DMS153 treated with DMSO at 0.1 percent for 48 hours (cell line): ENCODE results near the gene DDX19B.
"Not testable (repeated sequence)": the region's sequence is repeated elsewhere in the genome, so short reads cannot be mapped to it uniquely, and the experiment has no call there.

Experiments
- DNase-seq: peaks from one replicate; lab custom pipeline; 2025; ENCODE audit not compliant: unreplicated experiment; lab: John Stamatoyannopoulos, UW

Gene DDX19B

GRCh38 chr16:70287304-70287971 lies 11.5 kb upstream of the DDX19B start:
- DNase-seq: not testable (repeated sequence)

GRCh38 chr16:70289229-70290094 lies 9.5 kb upstream of the DDX19B start, which contains the start of gene AARS1:
AARS1 (minus strand) TSS chr16:70289506; CDS start chr16:70282763, 6,743 bp downstream.
- DNase-seq: peak; percentile 97

GRCh38 chr16:70290949-70291519 lies 8.0 kb upstream of the DDX19B start:
- DNase-seq: no peak

DNA sequence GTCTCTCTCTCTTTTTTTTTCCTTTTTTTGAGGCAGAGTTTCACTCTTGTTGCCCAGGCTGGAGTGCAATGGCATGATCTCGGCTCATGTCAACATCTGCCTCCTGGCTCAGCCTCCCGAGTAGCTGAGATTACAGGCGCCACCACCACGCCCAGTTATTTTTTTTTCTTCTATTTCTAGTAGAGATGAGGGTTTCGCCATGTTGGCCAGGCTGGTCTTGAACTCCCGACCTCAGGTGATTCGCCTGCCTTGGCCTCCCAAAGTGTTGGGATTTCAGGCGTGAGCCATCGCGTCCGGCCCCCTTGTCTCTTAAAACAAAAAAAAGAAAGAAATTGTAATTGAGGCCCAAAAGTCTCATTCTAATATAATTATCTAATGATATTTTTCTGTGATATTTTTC lies 6.8 kb upstream of the DDX19B start:
- not testable (repeated sequence) for DNase-seq

GRCh38 chr16:70294385-70295025 lies 4.5 kb upstream of the DDX19B start:
- no peak for DNase-seq

DNA sequence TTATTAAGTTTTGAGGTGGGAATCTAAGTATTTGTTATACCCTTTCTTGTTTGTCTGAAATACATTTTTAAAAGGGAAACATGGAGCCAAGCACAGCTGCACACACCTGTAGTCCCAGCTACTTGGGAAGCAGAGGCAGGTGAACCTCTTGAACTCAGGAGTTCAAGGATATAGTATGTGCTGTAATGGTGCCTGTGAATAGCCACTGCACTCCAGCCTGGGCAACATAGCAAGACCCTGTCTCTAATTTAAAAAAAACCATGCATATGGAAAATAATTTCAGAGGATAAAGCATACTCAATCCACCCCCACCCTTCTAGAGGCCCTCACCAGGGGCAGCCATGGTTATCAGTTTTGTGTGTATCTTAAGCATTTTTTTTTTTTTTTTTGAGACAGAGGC lies 3.4 kb upstream of the DDX19B start:
- DNase-seq: no peak

DNA sequence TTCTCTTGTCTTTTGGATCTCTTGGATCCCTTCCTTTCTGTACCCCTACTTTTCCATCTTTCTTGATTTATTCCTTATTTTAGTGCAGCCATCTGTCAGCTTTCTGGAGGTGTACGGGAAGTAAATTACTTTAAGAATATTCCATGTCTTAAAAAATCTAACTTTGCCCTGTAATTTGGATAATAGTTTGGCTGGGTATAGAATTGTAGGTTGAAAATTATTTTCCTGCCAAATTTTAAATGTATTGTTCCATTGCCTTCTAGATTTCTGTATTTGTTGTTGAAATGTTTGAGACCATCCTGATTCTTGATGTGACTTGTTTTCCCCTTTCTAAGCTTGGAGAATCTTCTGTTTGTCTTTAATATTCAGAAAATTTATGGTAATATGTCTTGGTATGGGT lies 2.1 kb downstream of the DDX19B start:
- DNase-seq: no peak

GRCh38 chr16:70302745-70303144 lies 3.8 kb downstream of the DDX19B start:
- DNase-seq: no peak

DNA sequence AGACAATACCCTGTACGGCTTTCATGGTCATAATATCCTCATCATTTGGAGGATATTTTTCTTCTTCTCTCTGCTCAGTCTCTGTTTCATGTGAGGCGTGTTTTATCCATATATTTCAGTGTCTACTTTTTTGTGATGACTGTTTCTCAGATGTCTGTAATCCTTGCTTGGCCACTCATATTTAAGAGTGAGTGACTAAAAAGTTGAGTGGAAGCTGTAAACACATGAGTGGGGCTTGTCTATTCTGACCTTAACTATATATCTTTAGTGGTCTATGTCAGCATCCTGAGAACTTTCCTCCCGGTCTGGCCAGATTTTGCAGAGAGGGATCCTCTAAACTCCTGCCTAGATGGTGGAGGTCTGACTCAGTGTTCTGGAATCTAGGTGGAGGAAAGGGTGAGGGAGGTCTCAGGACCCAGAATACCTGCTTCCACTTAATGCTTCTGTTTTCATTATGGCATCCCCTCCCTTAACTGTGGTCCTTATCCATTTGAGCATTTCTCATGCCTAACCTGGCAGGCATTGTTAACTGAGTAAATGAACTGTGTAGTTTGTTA lies 6.0 kb downstream of the DDX19B start:
- DNase-seq: no peak

GRCh38 chr16:70306880-70307279 lies 7.9 kb downstream of the DDX19B start:
- no peak for DNase-seq

- DNase-seq: not testable (repeated sequence)
These were observed 8.7 kb downstream of the DDX19B start for GRCh38 chr16:70307726-70308125.

DNA sequence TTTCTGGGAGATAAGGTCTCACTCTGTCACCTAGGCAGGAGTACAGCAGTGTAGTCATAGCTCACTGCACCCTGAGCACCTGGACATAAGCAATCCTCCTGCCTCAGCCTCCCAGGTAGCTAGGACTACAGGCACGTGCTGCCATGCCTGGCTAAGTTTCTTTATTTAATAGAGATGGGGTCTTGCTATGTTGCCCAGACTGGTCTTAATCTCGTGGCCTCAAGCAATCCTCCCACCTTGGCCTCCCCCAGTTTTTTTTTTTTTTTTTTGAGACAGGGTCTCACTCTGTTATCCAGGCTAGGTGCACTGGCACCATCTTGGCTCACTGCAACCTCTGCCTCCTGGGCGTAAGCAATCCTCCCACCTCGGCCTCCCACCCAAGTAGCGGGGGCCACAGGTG lies 21.1 kb downstream of the DDX19B start:
- DNase-seq: no peak

- no peak for DNase-seq
These were observed 26.2 kb downstream of the DDX19B start for GRCh38 chr16:70324998-70325747.

DNA sequence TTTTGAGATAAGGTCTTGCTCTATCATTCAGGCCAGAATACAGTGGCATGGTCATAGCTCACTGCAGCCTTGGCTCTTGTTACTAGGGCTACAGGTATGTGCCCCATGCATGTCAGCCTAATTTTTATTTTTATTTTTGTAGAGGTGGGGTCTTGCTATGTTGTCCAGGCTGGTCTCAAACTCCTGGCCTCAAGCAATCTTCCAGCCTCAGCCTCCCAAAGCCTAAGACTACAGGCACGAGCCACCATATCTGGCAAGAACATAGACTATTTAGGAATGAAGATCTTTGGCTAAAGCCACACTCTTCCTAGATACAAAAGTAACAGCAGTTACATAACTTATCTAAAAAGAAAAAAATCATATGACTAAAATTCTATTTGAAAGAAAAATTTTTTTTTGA lies 32.1 kb downstream of the DDX19B start:
- DNase-seq: no peak

DNA sequence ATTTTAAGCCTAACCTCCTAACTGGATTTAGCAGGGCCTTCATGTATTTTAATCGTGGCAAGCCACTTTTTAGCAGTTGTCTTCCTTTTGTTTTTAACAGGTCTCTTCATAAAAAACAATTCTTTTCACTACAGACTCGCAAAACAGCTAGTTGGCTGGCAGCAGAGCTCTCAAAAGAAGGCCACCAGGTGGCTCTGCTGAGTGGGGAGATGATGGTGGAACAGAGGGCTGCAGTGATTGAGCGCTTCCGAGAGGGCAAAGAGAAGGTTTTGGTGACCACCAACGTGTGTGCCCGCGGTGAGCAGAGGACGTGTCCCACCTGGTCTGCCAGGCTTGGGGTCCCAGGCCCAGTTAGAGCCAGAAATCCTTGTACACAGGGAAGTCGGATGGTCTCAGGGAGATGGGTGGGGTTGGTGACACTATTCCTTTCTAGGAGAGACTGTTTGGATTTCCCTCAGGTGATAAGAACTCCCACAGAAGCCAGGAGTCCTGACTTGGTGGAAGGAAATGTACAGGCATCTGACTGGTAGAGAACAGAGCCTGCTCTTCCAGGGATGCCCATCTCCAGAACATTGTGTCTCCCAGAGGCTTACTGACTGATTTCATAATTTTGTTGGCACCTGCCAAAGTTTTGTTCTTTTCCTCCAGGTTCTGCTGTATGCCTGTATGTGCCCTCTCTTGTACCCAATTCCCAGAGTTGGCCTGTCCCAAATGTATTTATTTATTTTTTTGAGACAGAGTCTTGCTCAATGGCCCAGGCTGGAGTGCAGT lies 32.8 kb downstream of the DDX19B start:
- DNase-seq: no peak

DNA sequence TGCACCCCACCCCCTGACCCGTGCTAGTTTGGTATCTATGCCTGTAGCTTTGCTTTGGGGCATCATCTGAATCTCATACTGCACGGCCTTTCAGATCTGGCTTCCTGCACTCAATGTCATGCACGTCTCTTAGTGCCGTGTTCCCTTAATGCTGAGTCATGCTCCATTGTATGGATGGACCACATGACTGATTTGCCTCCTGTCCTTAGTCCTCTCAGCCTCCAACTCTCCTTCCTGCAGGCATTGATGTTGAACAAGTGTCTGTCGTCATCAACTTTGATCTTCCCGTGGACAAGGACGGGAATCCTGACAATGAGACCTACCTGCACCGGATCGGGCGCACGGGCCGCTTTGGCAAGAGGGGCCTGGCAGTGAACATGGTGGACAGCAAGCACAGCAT lies 33.7 kb downstream of the DDX19B start:
- DNase-seq: not testable (repeated sequence)

- DNase-seq: no peak
These were observed 38.8 kb downstream of the DDX19B start for GRCh38 chr16:70337814-70338213.

DNA sequence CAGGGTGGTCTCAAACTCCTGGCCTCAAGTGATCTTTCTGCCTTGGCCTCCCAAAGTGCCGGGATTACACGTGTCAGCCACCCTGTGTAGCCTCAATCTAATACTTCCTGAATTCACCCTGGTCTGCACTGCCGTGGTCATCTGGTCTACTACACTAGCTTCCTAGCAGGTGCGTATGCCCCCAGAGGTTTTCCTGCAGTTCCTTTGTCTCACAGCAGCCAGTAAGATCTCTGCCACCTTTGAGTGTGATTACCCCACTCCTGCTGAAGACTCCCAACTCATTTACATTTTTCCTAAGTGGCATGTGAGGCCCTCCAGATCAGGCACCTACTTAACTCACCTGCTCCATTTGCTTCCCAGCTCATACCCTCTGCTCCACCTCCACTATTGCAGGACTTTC lies 42.6 kb downstream of the DDX19B start:
- no peak for DNase-seq

DNA sequence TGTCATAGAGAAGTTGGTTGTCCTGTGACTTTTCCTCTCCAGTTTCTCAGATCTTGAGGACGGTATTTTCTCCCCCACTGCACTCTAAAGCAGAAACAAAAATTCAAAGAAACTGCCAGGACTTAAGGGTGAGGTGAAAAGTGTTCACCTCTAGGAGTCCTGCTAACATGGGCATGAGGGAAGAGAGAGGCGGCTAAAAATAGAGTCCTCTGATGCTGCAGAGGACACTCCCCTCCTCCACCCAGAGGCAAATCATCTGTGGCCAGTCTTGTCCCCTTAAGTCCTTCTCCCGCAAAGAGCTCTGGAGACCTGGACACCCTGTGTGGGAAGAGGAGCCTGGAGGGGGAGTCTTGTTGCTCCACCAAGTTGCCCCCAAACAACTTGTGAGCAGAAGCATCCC lies 43.0 kb downstream of the DDX19B start:
- DNase-seq: no peak

DNA sequence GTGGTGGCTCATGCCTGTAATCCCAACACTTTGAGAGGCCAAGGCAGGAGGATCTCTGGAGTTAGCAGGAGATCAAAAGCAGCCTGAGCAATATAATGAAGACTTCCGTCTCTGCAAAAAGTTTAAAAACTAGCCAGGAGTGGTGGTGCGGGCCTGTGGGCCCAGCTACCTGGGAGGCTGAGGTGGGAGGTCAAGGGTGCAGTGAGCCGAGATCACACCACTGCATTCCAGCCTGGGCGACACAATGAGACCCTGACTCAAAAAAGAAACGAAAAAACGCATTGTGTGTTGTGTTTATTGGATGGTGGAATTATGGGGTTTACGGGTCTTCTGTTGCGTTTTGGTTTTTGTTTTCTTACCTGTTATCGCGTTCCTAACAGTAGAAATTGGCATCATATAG lies 46.9 kb downstream of the DDX19B start:
- no peak for DNase-seq
